Smooth muscle cell (in vitro differentiated cells): ENCODE results near the gene TTC23L. TPM values are rescaled to one million over a fixed set of nuclear protein-coding genes. Genes with fewer than 3 reads are reported as not detected.

Experiments
- DNase-seq: peaks from one replicate; lab custom pipeline; 2025; ENCODE audit not compliant: unreplicated experiment; lab: John Stamatoyannopoulos, UW
- H2AFZ ChIP-seq: fragments of 200-600 bp; sonication (generic); 2 replicates; pipeline ENCODE4 v1.6.0; 2016; ENCODE audit warnings: antibody characterized with exemption, low read depth, mild to moderate bottlenecking
- H3F3A ChIP-seq: fragments of 200-600 bp; sonication (generic); 2 replicates; pipeline ENCODE4 v1.6.0; 2017; ENCODE audit warnings: antibody characterized with exemption, low read depth
- H3K27ac ChIP-seq: fragments of 200-600 bp; sonication (generic); 2 replicates; pipeline ENCODE4 v1.5.1; 2016; ENCODE audit warnings: low read depth, mild to moderate bottlenecking
- H3K27me3 ChIP-seq: fragments of 200-600 bp; sonication (generic); 2 replicates; pipeline ENCODE4 v1.6.1; 2016; ENCODE audit warnings: low read depth, mild to moderate bottlenecking
- H3K36me3 ChIP-seq: fragments of 200-600 bp; sonication (generic); 2 replicates; pipeline ENCODE4 v1.5.1; 2016; ENCODE audit warnings: low read depth
- H3K4me1 ChIP-seq: fragments of 200-600 bp; sonication (generic); 2 replicates; pipeline ENCODE4 v1.5.1; 2016; ENCODE audit warnings: low read depth
- H3K4me2 ChIP-seq: fragments of 200-600 bp; sonication (generic); 2 replicates; pipeline ENCODE4 v1.6.0; 2016; ENCODE audit warnings: mild to moderate bottlenecking
- H3K4me3 ChIP-seq: fragments of 200-600 bp; sonication (generic); 2 replicates; pipeline ENCODE4 v1.5.1; 2016; ENCODE audit warnings: mild to moderate bottlenecking
- H3K79me2 ChIP-seq: fragments of 200-600 bp; sonication (generic); 2 replicates; pipeline ENCODE4 v1.6.0; 2016; ENCODE audit warnings: low read depth, mild to moderate bottlenecking
- H3K9ac ChIP-seq: fragments of 200-600 bp; sonication (generic); 2 replicates; pipeline ENCODE4 v1.6.0; 2016; ENCODE audit warnings: low read depth
- H3K9me3 ChIP-seq: fragments of 200-600 bp; sonication (generic); replicated peaks from 2 replicates; pipeline ENCODE4 v1.5.1; 2016; ENCODE audit warnings: low read depth
- H4K20me1 ChIP-seq: fragments of 200-600 bp; sonication (generic); 2 replicates; pipeline ENCODE4 v1.6.0; 2016; ENCODE audit warnings: low read depth
- WGBS: methylation state at CpG from one replicate; pipeline ENCODE4 v1.1.7; 2016; ENCODE audit warnings: low lambda C conversion rate; 5-methylcytosine and 5-hydroxymethylcytosine counted together
- polyA plus RNA-seq: library from polyadenylated mRNA; unstranded; fragments of >200 nt; fragmentation: Nextera tagmentation; extraction: Ambion mirVana; gene quantifications from 2 replicates; pipeline ENCODE4 v1.2.1, GENCODE V29; 2016
- total RNA-seq: library from RNA; depleted of rRNA; stranded (reverse); fragments of >200 nt; gene quantifications from 2 replicates; pipeline ENCODE4 v1.2.3, GENCODE V29; 2014
- TF ChIP-seq, protein P1 (sequence below): fragments of 200-600 bp; sonication (generic); IDR thresholded peaks from 2 replicates; pipeline ENCODE4 v1.5.1; 2017; ENCODE audit warnings: borderline replicate concordance, mild to moderate bottlenecking, antibody characterized with exemption; ENCODE audit not compliant: insufficient read depth, poor library complexity, severe bottlenecking

Gene TTC23L
- total and polyA plus RNA-seq, 2 experiments from 2014 or later: 0.04 to 0.08 TPM

DNA sequence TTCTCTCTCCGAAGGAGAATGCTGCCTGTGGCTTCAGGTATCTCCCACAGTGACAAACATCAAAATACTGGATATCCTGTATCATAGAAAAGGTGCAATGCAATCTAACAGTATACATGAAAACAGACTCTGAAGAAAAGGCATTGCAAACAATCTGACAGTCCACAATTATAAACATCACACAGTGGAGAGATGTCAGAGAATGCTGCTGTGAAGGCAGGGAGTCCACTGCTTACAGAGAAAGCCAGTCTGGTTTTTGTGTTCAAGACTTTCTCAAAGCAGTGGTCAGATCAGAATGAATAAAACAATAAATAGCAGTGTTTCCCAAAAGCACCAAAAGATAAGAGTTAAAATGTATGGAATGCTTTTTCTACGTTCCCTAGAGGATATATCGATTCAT, 28.7 kb downstream of the TTC23L start:
- no peaks in the 10 kb centered on the region for H3K79me2 ChIP-seq
- no peaks in the 10 kb centered on the region for H3K9me3 ChIP-seq
- 94% methylated on average over 3 of the region's 3 CpGs for WGBS
- H3K9ac ChIP-seq: no peak overlapping the region
- H2AFZ ChIP-seq: no peak overlapping the region
- H3K4me2 ChIP-seq: no peak overlapping the region
- TF ChIP-seq, protein P1, sequence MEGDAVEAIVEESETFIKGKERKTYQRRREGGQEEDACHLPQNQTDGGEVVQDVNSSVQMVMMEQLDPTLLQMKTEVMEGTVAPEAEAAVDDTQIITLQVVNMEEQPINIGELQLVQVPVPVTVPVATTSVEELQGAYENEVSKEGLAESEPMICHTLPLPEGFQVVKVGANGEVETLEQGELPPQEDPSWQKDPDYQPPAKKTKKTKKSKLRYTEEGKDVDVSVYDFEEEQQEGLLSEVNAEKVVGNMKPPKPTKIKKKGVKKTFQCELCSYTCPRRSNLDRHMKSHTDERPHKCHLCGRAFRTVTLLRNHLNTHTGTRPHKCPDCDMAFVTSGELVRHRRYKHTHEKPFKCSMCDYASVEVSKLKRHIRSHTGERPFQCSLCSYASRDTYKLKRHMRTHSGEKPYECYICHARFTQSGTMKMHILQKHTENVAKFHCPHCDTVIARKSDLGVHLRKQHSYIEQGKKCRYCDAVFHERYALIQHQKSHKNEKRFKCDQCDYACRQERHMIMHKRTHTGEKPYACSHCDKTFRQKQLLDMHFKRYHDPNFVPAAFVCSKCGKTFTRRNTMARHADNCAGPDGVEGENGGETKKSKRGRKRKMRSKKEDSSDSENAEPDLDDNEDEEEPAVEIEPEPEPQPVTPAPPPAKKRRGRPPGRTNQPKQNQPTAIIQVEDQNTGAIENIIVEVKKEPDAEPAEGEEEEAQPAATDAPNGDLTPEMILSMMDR: no peak
- H3K4me1 ChIP-seq: no peaks in the 10 kb centered on the region
- no peaks in the 10 kb centered on the region for H3K27me3 ChIP-seq
- H3K27ac ChIP-seq: no peak overlapping the region
- no peaks in the 10 kb centered on the region for H3F3A ChIP-seq
- DNase-seq: no peak
- H4K20me1 ChIP-seq: no peaks in the 10 kb centered on the region
- no peaks in the 10 kb centered on the region for H3K36me3 ChIP-seq
- H3K4me3 ChIP-seq: no peak overlapping the region

DNA sequence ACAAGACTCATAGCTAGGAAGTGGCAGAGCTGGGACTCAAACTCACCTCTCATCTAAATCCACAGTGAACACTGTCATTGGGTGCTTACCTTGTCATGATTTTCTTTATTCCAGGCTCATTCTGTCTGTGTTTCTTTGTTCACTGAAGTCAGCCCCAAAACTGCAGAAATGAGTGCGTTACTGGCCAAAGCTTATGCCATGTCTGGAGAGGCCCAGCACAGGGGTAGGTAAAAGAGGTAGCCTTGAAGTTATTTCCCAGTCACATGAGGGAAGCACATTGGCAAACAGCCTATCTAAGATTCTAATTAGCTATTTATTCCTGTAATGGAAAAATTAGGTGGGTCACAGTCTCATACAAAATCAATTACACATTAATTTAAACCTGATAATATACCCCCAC, 29.8 kb downstream of the TTC23L start:
- H3K4me2 ChIP-seq: no peak overlapping the region
- H2AFZ ChIP-seq: no peak overlapping the region
- no peaks in the 10 kb centered on the region for H3K9me3 ChIP-seq
- no peaks in the 10 kb centered on the region for H3K79me2 ChIP-seq
- no peak overlapping the region for H3K4me3 ChIP-seq
- no peaks in the 10 kb centered on the region for H4K20me1 ChIP-seq
- H3K36me3 ChIP-seq: no peaks in the 10 kb centered on the region
- DNase-seq: no peak
- WGBS: 96% methylated on average over 1 of the region's 1 CpG
- H3K27me3 ChIP-seq: no peaks in the 10 kb centered on the region
- TF ChIP-seq, protein P1: no peak
- H3F3A ChIP-seq: no peaks in the 10 kb centered on the region
- no peaks in the 10 kb centered on the region for H3K4me1 ChIP-seq
- no peak overlapping the region for H3K27ac ChIP-seq
- no peak overlapping the region for H3K9ac ChIP-seq

DNA sequence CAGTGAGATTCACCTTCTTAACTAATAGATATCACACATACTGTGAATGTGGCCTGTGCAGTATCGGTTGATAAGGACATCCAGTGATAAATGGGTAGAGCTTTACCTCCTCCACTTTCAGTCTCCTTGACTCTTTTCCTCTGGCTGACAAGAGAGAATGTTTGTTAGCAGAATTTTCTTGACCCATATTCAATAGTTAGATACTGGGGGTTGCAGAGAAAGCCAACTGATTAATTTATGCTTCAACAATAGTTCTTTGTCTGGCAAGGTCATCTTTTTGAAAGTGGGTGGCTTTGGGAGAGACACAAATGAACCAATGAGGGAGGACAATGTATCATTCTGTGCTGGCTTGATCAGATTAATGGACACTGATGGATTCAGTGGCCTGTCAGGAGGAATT, 30.3 kb downstream of the TTC23L start:
- 94% methylated on average over 1 of the region's 1 CpG for WGBS
- H3K4me2 ChIP-seq: no peak overlapping the region

DNA sequence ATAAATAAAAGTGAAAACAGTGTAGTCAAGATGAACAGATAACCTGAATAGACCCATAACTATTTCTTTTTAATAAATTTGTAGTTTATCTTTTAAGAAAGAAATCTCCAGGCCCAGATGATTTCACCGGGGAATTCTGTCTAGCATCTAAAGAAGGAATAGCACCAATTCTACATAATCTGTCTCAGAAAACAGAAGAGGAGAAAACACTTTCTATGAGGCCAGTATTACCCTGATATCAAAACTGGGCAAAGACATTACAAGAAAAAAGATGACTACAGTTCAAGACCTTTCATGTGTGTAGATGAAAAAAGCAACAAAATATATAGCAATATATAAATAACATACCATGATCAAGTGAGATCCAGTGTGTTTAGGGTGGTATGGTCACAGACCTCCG, 31.4 kb downstream of the TTC23L start:
- H3K9me3 ChIP-seq: no peaks in the 10 kb centered on the region
- H3K27ac ChIP-seq: no peak overlapping the region
- H3K4me3 ChIP-seq: no peak overlapping the region
- H3K27me3 ChIP-seq: no peaks in the 10 kb centered on the region
- H2AFZ ChIP-seq: no peak overlapping the region
- no peak for DNase-seq
- H4K20me1 ChIP-seq: no peaks in the 10 kb centered on the region
- WGBS: 95% methylated on average over 2 of the region's 2 CpGs
- TF ChIP-seq, protein P1: no peak
- H3K4me2 ChIP-seq: no peak overlapping the region
- H3K4me1 ChIP-seq: no peaks in the 10 kb centered on the region
- no peaks in the 10 kb centered on the region for H3K36me3 ChIP-seq
- no peaks in the 10 kb centered on the region for H3K79me2 ChIP-seq
- no peak overlapping the region for H3K9ac ChIP-seq
- no peaks in the 10 kb centered on the region for H3F3A ChIP-seq

More for the DNA sequence above, 30.3 kb downstream of the TTC23L start:
- H4K20me1 ChIP-seq: no peaks in the 10 kb centered on the region
- no peak overlapping the region for H3K27ac ChIP-seq
- TF ChIP-seq, protein P1: no peak
- no peaks in the 10 kb centered on the region for H3F3A ChIP-seq
- no peaks in the 10 kb centered on the region for H3K27me3 ChIP-seq
- no peak for DNase-seq
- H3K4me3 ChIP-seq: no peak overlapping the region
- no peaks in the 10 kb centered on the region for H3K4me1 ChIP-seq
- H3K9ac ChIP-seq: no peak overlapping the region
- no peaks in the 10 kb centered on the region for H3K79me2 ChIP-seq
- no peaks in the 10 kb centered on the region for H3K9me3 ChIP-seq
- no peak overlapping the region for H2AFZ ChIP-seq
- H3K36me3 ChIP-seq: no peaks in the 10 kb centered on the region
